Measurements from ENCODE around the gene ATP1A4. TPM values are rescaled to one million over a fixed set of nuclear protein-coding genes. Genes with fewer than 3 reads are reported as not detected.

Gene ATP1A4
- total and polyA plus RNA-seq, 2 experiments from 2014 or later = not detected

DNA sequence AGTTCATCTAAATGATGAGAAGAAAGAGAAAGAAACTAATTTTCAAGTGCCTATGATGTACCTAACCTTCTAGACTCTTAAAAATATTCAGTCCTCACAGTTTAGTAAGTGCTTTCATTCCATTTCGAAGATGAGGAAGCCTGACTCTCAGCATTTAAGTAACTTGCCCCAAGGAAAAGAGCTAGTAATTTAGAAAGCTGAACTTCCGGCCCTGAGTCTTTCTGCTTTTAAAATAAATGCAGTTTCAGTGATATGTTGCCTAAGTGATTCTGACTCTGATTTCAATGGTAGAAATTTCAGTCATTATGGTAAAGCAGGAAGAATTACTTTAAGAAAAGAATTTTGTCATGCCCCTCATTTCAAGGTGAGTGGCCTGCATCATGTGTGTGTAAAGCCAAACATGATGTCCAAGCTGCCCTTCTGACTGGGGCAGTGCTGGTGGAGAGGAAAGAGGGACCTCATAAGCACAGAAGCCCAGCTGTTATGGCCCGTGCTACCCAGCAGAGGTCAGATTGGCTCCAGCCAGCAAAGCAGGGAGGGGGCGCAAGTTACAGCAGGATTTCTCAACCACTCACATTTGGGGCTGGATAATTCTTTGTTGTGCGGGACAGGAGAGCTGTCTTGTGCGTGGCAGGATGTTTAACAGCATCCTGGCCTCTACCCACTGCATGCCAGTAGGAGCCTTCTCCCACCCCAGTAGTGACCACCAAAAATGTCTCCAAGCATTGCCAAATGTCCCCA, 10.7 kb downstream of the ATP1A4 start:
- no peaks in the 10 kb centered on the region for H3F3A ChIP-seq (ENCODE audit: insufficient read depth)
- H3K79me2 ChIP-seq (ENCODE audit: insufficient read depth) = no peaks in the 10 kb centered on the region
- WGBS, 2 experiments (ENCODE audit: low coverage in 1 of 2, low lambda C conversion rate in 2 of 2, missing lambda C conversion rate in 2 of 2) = 48 to 53% methylated on average over 6 of the region's 6 CpGs
- in situ Hi-C loops (cut with MboI) = no loop called here
- no peaks in the 10 kb centered on the region for H3K9me3 ChIP-seq (ENCODE audit: low read depth)
- H3K4me1 ChIP-seq (ENCODE audit: insufficient read depth) = no peaks in the 10 kb centered on the region
- H3K4me2 ChIP-seq (ENCODE audit: unreplicated experiment) = no peak overlapping the region
- no peak overlapping the region for H3K9ac ChIP-seq
- H2AFZ ChIP-seq = no peak overlapping the region
- H3K36me3 ChIP-seq (ENCODE audit: low read depth) = no peaks in the 10 kb centered on the region
- no peaks in the 10 kb centered on the region for H4K20me1 ChIP-seq (ENCODE audit: insufficient read depth)
- no peaks in the 10 kb centered on the region for H3K27me3 ChIP-seq (replicated peaks; ENCODE audit: insufficient read depth)
- TF ChIP-seq EZH2phosphoT487 (IDR thresholded peaks at IDR 0.05; ENCODE audit: insufficient read depth, low read depth) (no peak), EZH2 (IDR thresholded peaks at IDR 0.05; ENCODE audit: insufficient read depth, poor library complexity, severe bottlenecking) (no peak)
- peak; percentile 62 for DNase-seq
- no peaks in the 10 kb centered on the region for H3K9me2 ChIP-seq (ENCODE audit: insufficient read depth)
- H3K27ac ChIP-seq = no peak overlapping the region
- H3K4me3 ChIP-seq = no peak overlapping the region

DNA sequence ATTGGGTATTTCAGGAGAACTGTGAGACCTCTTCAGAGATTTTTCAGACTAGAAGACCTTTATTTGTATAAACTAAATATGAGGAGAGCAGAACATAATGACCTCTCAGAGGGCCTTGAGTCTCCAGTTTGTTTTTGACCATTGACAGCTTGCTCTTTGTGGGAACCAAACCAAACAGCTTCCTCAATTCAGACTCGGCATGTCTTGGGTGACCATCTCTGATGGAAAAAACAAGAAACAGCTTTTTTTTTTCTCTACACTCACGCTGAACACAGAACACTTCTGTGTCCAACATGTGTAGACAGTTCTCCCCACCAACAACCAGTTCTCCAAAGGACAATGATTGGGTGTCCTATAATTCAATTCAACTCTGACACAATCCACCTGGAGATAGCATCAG, 11.5 kb downstream of the ATP1A4 start:
- H3K36me3 ChIP-seq (ENCODE audit: low read depth) = no peaks in the 10 kb centered on the region
- WGBS, 2 experiments (ENCODE audit: low coverage in 1 of 2, low lambda C conversion rate in 2 of 2, missing lambda C conversion rate in 2 of 2) = 78 to 86% methylated on average over 2 of the region's 2 CpGs
- no peak overlapping the region for H2AFZ ChIP-seq
- H3K4me2 ChIP-seq (ENCODE audit: unreplicated experiment) = no peak overlapping the region
- no peak for TF ChIP-seq EZH2phosphoT487 (IDR thresholded peaks at IDR 0.05; ENCODE audit: insufficient read depth, low read depth)
- TF ChIP-seq EZH2 (IDR thresholded peaks at IDR 0.05; ENCODE audit: insufficient read depth, poor library complexity, severe bottlenecking) = no peak
- H3K79me2 ChIP-seq (ENCODE audit: insufficient read depth) = no peaks in the 10 kb centered on the region
- no peak overlapping the region for H3K27ac ChIP-seq
- H3K9me2 ChIP-seq (ENCODE audit: insufficient read depth) = no peaks in the 10 kb centered on the region
- no peak for DNase-seq
- H3K4me3 ChIP-seq = no peak overlapping the region
- in situ Hi-C loops (cut with MboI) = no loop called here
- H4K20me1 ChIP-seq (ENCODE audit: insufficient read depth) = no peaks in the 10 kb centered on the region
- no peaks in the 10 kb centered on the region for H3K4me1 ChIP-seq (ENCODE audit: insufficient read depth)
- no peaks in the 10 kb centered on the region for H3F3A ChIP-seq (ENCODE audit: insufficient read depth)
- H3K9ac ChIP-seq = no peak overlapping the region
- no peaks in the 10 kb centered on the region for H3K27me3 ChIP-seq (replicated peaks; ENCODE audit: insufficient read depth)
- H3K9me3 ChIP-seq (ENCODE audit: low read depth) = no peaks in the 10 kb centered on the region

DNA sequence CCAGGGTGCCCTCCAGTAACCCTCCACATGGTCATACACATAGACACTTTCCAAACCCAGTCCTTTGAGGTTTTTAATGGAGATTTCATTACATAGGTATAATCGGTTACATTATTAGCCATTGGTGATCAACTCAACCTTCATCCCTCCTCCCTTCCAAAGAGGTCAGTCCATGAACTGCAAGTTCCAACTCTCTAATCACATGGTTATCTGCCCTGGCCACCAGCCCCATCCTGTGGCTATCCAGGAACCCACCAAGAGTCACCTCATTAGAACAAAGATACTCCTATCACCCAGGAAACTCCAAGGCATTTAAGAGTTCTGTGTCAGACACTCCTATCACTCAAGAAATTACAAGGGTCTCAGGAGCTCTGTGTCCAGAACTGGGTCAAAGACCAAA, 12.2 kb downstream of the ATP1A4 start:
- no peaks in the 10 kb centered on the region for H3F3A ChIP-seq (ENCODE audit: insufficient read depth)
- H3K9ac ChIP-seq = no peak overlapping the region
- no peaks in the 10 kb centered on the region for H4K20me1 ChIP-seq (ENCODE audit: insufficient read depth)
- H3K79me2 ChIP-seq (ENCODE audit: insufficient read depth) = no peaks in the 10 kb centered on the region
- 82 to 100% methylated on average over 1 of the region's 1 CpG for WGBS, 2 experiments (ENCODE audit: low coverage in 1 of 2, low lambda C conversion rate in 2 of 2, missing lambda C conversion rate in 2 of 2)
- TF ChIP-seq EZH2 (IDR thresholded peaks at IDR 0.05; ENCODE audit: insufficient read depth, poor library complexity, severe bottlenecking) (no peak), EZH2phosphoT487 (IDR thresholded peaks at IDR 0.05; ENCODE audit: insufficient read depth, low read depth) (no peak)
- no peaks in the 10 kb centered on the region for H3K9me3 ChIP-seq (ENCODE audit: low read depth)
- in situ Hi-C loops (cut with MboI) = no loop called here
- no peak overlapping the region for H3K4me3 ChIP-seq
- no peaks in the 10 kb centered on the region for H3K4me1 ChIP-seq (ENCODE audit: insufficient read depth)
- H3K36me3 ChIP-seq (ENCODE audit: low read depth) = no peaks in the 10 kb centered on the region
- no peaks in the 10 kb centered on the region for H3K9me2 ChIP-seq (ENCODE audit: insufficient read depth)
- no peak overlapping the region for H3K4me2 ChIP-seq (ENCODE audit: unreplicated experiment)
- H3K27ac ChIP-seq = no peak overlapping the region
- H2AFZ ChIP-seq = no peak overlapping the region
- H3K27me3 ChIP-seq (replicated peaks; ENCODE audit: insufficient read depth) = no peaks in the 10 kb centered on the region
- DNase-seq = peak; percentile 29

DNA sequence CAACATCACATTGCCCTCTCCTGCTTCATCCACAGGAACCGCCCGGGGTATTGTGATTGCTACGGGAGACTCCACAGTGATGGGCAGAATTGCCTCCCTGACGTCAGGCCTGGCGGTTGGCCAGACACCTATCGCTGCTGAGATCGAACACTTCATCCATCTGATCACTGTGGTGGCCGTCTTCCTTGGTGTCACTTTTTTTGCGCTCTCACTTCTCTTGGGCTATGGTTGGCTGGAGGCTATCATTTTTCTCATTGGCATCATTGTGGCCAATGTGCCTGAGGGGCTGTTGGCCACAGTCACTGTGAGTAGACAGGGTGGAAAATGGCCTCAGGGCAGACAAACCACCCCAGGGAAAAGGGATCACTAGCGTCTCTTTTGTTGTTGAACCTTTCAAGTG, 12.7 kb downstream of the ATP1A4 start:
- no peak overlapping the region for H3K27ac ChIP-seq
- H4K20me1 ChIP-seq (ENCODE audit: insufficient read depth) = no peaks in the 10 kb centered on the region
- H3K4me3 ChIP-seq = no peak overlapping the region
- no peak for TF ChIP-seq EZH2 (IDR thresholded peaks at IDR 0.05; ENCODE audit: insufficient read depth, poor library complexity, severe bottlenecking)
- TF ChIP-seq EZH2phosphoT487 (IDR thresholded peaks at IDR 0.05; ENCODE audit: insufficient read depth, low read depth) = no peak
- no peaks in the 10 kb centered on the region for H3K9me3 ChIP-seq (ENCODE audit: low read depth)
- no peaks in the 10 kb centered on the region for H3F3A ChIP-seq (ENCODE audit: insufficient read depth)
- in situ Hi-C loops (cut with MboI) = no loop called here
- H3K4me2 ChIP-seq (ENCODE audit: unreplicated experiment) = no peak overlapping the region
- no peaks in the 10 kb centered on the region for H3K27me3 ChIP-seq (replicated peaks; ENCODE audit: insufficient read depth)
- H2AFZ ChIP-seq = no peak overlapping the region
- no peaks in the 10 kb centered on the region for H3K4me1 ChIP-seq (ENCODE audit: insufficient read depth)
- WGBS, 2 experiments (ENCODE audit: low coverage in 1 of 2, low lambda C conversion rate in 2 of 2, missing lambda C conversion rate in 2 of 2) = 81 to 83% methylated on average over 10 of the region's 10 CpGs
- no peak for DNase-seq
- no peak overlapping the region for H3K9ac ChIP-seq
- no peaks in the 10 kb centered on the region for H3K79me2 ChIP-seq (ENCODE audit: insufficient read depth)
- H3K36me3 ChIP-seq (ENCODE audit: low read depth) = no peaks in the 10 kb centered on the region
- H3K9me2 ChIP-seq (ENCODE audit: insufficient read depth) = no peaks in the 10 kb centered on the region
